ENCODE measurements around the gene SLC35E2B. TPM values are rescaled to one million over a fixed set of nuclear protein-coding genes. Genes with fewer than 3 reads are reported as not detected.

The SLC35E2B gene
- total and polyA plus RNA-seq, 4 donors = 11.1 to 19.3 (median 12.6) TPM

DNA sequence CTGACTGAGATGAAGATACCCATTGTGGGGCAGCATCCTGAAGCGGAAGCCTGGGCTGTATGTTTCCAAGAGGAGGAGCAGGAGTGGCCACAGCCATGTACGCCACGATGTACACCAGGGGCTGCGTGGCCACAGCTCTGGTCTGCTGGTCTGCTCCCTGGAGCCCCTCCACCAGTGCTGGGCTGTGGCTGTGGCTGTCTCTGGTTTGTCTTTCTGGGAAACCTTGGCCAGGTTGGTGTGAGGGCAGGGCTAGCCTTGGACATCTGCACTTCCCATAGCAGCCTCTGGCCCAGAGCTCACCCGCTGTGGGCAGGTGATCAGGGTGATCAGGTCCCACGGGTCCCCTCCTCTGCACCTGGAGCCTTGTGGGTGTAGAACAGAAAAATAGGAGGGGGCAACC is 74.7 kb downstream of the SLC35E2B start:
- no peak overlapping the region for H3K9ac ChIP-seq (ENCODE audit: low read depth in 1 of 2, low read length in 2 of 2)
- 93% methylated on average over 6 of the region's 6 CpGs for WGBS
- H3K9me3 ChIP-seq (ENCODE audit: control insufficient read depth in 4 of 4, low read length in 3 of 4) = no peaks in the 10 kb centered on the region
- DNase-seq (ENCODE audit: low spot score) = no peak
- no peaks in the 10 kb centered on the region for H3K27me3 ChIP-seq (ENCODE audit: control insufficient read depth in 4 of 4, insufficient read depth in 4 of 4, low read length in 3 of 4)
- no peak overlapping the region for H3K4me3 ChIP-seq (ENCODE audit: low read depth in 1 of 3, low read length in 3 of 3)
- H3K36me3 ChIP-seq (ENCODE audit: control insufficient read depth in 4 of 4, insufficient read depth in 3 of 4, low read depth in 1 of 4, low read length in 3 of 4) = peaks cover 0 to 6% (median 0%) of the 10 kb centered on the region in 4 donors
- H3K27ac ChIP-seq (ENCODE audit: low read depth in 1 of 2, low read length in 2 of 2) = no peak overlapping the region
- H3K4me1 ChIP-seq (ENCODE audit: control insufficient read depth in 4 of 4, insufficient read depth in 4 of 4, low read length in 3 of 4) = peaks cover 11 to 54% (median 44%) of the 10 kb centered on the region in 4 donors
- TF ChIP-seq, protein P1, sequence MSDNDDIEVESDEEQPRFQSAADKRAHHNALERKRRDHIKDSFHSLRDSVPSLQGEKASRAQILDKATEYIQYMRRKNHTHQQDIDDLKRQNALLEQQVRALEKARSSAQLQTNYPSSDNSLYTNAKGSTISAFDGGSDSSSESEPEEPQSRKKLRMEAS (IDR thresholded peaks at IDR 0.05) = no peak
- TF ChIP-seq GABPA (IDR thresholded peaks at IDR 0.05 in 1 of 2, conservative IDR thresholded peaks at IDR 0.05 in 1 of 2) = no peak

DNA sequence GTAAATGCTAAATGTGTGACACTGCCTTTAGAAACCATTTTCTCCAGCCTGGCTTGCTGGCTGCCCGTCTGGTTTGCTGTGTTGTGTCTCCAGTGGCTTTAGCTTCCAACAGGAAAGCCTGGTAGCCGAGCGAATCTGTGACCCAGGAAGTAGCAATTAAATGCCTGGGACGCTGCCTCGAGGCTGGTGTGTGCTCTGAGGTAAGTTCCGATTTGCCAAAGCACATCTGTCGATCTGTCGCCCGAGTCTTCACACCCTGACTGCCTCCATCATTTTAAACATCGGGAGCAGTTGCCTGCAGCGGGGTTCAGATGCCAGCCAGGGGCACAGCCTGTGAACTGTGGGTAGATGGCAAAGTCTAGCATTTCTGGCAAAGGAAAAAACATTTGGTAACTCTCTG is 75.1 kb downstream of the SLC35E2B start:
- Histone ChIP-seq H3K27me3 (ENCODE audit: control insufficient read depth in 4 of 4, insufficient read depth in 4 of 4, low read length in 3 of 4) (no peaks in the 10 kb centered on the region), H3K9ac (ENCODE audit: low read depth in 1 of 2, low read length in 2 of 2) (no peak overlapping the region), H3K4me1 (ENCODE audit: control insufficient read depth in 4 of 4, insufficient read depth in 4 of 4, low read length in 3 of 4) (peaks cover 11 to 54% (median 44%) of the 10 kb centered on the region in 4 donors), H3K9me3 (ENCODE audit: control insufficient read depth in 4 of 4, low read length in 3 of 4) (no peaks in the 10 kb centered on the region), H3K36me3 (ENCODE audit: control insufficient read depth in 4 of 4, insufficient read depth in 3 of 4, low read depth in 1 of 4, low read length in 3 of 4) (peaks cover 0 to 6% (median 0%) of the 10 kb centered on the region in 4 donors), H3K27ac (ENCODE audit: low read depth in 1 of 2, low read length in 2 of 2) (no peak overlapping the region), H3K4me3 (ENCODE audit: low read depth in 1 of 3, low read length in 3 of 3) (no peak overlapping the region)
- DNase-seq (ENCODE audit: low spot score) = no peak
- 85% methylated on average over 11 of the region's 11 CpGs for WGBS
- TF ChIP-seq JUND (IDR thresholded peaks at IDR 0.05) = no peak
- no peak for TF ChIP-seq GABPA (IDR thresholded peaks at IDR 0.05 in 1 of 2, conservative IDR thresholded peaks at IDR 0.05 in 1 of 2)
- TF ChIP-seq SP1 (IDR thresholded peaks at IDR 0.05) = no peak
- no peak for TF ChIP-seq HNF4A (conservative IDR thresholded peaks at IDR 0.05)

DNA sequence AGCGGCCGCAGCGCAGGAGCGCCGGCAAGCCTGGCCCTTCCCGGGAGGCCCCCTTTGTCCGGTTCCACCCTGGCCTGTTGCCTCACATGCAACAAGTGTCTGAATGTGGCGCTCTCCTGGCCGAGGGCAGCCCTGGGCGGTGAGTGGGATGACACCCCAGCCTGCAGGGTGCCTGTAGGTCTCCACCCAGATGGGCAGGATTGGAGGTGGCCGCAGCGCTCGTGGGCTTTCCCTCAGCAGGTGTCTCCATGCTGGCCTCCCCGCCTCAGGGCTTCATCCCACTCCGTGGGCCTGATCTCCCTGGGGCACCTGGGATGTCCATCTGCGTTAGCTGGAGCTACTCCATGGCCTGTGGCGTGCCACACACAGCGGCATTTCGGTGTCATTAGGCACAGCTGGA is 75.8 kb downstream of the SLC35E2B start:
- TF ChIP-seq YY1 (IDR thresholded peaks at IDR 0.05) (no peak), FOXA1 (IDR thresholded peaks at IDR 0.05) (no peak), RXRA (IDR thresholded peaks at IDR 0.05) (no peak), HNF4G (IDR thresholded peaks at IDR 0.05) (no peak), GABPA (IDR thresholded peaks at IDR 0.05 in 1 of 2, conservative IDR thresholded peaks at IDR 0.05 in 1 of 2) (no peak), NR2F2 (IDR thresholded peaks at IDR 0.05) (no peak), RAD21 (IDR thresholded peaks at IDR 0.05) (no peak), SP1 (IDR thresholded peaks at IDR 0.05) (no peak), TAF1 (conservative IDR thresholded peaks at IDR 0.05) (no peak)
- TF ChIP-seq, protein P2, sequence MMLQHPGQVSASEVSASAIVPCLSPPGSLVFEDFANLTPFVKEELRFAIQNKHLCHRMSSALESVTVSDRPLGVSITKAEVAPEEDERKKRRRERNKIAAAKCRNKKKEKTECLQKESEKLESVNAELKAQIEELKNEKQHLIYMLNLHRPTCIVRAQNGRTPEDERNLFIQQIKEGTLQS (IDR thresholded peaks at IDR 0.05) = no peak
- TF ChIP-seq, protein P3, sequence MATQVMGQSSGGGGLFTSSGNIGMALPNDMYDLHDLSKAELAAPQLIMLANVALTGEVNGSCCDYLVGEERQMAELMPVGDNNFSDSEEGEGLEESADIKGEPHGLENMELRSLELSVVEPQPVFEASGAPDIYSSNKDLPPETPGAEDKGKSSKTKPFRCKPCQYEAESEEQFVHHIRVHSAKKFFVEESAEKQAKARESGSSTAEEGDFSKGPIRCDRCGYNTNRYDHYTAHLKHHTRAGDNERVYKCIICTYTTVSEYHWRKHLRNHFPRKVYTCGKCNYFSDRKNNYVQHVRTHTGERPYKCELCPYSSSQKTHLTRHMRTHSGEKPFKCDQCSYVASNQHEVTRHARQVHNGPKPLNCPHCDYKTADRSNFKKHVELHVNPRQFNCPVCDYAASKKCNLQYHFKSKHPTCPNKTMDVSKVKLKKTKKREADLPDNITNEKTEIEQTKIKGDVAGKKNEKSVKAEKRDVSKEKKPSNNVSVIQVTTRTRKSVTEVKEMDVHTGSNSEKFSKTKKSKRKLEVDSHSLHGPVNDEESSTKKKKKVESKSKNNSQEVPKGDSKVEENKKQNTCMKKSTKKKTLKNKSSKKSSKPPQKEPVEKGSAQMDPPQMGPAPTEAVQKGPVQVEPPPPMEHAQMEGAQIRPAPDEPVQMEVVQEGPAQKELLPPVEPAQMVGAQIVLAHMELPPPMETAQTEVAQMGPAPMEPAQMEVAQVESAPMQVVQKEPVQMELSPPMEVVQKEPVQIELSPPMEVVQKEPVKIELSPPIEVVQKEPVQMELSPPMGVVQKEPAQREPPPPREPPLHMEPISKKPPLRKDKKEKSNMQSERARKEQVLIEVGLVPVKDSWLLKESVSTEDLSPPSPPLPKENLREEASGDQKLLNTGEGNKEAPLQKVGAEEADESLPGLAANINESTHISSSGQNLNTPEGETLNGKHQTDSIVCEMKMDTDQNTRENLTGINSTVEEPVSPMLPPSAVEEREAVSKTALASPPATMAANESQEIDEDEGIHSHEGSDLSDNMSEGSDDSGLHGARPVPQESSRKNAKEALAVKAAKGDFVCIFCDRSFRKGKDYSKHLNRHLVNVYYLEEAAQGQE (IDR thresholded peaks at IDR 0.05) = no peak
- TF ChIP-seq, protein P4, sequence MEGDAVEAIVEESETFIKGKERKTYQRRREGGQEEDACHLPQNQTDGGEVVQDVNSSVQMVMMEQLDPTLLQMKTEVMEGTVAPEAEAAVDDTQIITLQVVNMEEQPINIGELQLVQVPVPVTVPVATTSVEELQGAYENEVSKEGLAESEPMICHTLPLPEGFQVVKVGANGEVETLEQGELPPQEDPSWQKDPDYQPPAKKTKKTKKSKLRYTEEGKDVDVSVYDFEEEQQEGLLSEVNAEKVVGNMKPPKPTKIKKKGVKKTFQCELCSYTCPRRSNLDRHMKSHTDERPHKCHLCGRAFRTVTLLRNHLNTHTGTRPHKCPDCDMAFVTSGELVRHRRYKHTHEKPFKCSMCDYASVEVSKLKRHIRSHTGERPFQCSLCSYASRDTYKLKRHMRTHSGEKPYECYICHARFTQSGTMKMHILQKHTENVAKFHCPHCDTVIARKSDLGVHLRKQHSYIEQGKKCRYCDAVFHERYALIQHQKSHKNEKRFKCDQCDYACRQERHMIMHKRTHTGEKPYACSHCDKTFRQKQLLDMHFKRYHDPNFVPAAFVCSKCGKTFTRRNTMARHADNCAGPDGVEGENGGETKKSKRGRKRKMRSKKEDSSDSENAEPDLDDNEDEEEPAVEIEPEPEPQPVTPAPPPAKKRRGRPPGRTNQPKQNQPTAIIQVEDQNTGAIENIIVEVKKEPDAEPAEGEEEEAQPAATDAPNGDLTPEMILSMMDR (IDR thresholded peaks at IDR 0.05; ENCODE audit: low read depth, low read length, missing input control) = no peak
- TF ChIP-seq, protein P5, sequence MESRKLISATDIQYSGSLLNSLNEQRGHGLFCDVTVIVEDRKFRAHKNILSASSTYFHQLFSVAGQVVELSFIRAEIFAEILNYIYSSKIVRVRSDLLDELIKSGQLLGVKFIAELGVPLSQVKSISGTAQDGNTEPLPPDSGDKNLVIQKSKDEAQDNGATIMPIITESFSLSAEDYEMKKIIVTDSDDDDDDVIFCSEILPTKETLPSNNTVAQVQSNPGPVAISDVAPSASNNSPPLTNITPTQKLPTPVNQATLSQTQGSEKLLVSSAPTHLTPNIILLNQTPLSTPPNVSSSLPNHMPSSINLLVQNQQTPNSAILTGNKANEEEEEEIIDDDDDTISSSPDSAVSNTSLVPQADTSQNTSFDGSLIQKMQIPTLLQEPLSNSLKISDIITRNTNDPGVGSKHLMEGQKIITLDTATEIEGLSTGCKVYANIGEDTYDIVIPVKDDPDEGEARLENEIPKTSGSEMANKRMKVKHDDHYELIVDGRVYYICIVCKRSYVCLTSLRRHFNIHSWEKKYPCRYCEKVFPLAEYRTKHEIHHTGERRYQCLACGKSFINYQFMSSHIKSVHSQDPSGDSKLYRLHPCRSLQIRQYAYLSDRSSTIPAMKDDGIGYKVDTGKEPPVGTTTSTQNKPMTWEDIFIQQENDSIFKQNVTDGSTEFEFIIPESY (IDR thresholded peaks at IDR 0.05) = no peak
- TF ChIP-seq, protein P1 (IDR thresholded peaks at IDR 0.05) = no peak
- Histone ChIP-seq H3K9me3 (ENCODE audit: control insufficient read depth in 4 of 4, low read length in 3 of 4) (no peaks in the 10 kb centered on the region), H3K36me3 (ENCODE audit: control insufficient read depth in 4 of 4, insufficient read depth in 3 of 4, low read depth in 1 of 4, low read length in 3 of 4) (peaks cover 0 to 6% (median 0%) of the 10 kb centered on the region in 4 donors), H3K9ac (ENCODE audit: low read depth in 1 of 2, low read length in 2 of 2) (peak overlapping the region in 1 of 2 donors; percentile 4), H3K27me3 (ENCODE audit: control insufficient read depth in 4 of 4, insufficient read depth in 4 of 4, low read length in 3 of 4) (no peaks in the 10 kb centered on the region), H3K4me3 (ENCODE audit: low read depth in 1 of 3, low read length in 3 of 3) (peak overlapping the region; percentile 53 to 97 (median 72)), H3K4me1 (ENCODE audit: control insufficient read depth in 4 of 4, insufficient read depth in 4 of 4, low read length in 3 of 4) (peaks cover 11 to 54% (median 44%) of the 10 kb centered on the region in 4 donors), H3K27ac (ENCODE audit: low read depth in 1 of 2, low read length in 2 of 2) (no peak overlapping the region)
- no peak for DNase-seq (ENCODE audit: low spot score)
- 81% methylated on average over 19 of the region's 19 CpGs for WGBS

Measured in liver (tissue), 9 donors.